ENCODE measurements around the gene UGT1A9. TPM values are rescaled to one million over a fixed set of nuclear protein-coding genes. Genes with fewer than 3 reads are reported as not detected.
"Not testable (repeated sequence)": the region's sequence is repeated elsewhere in the genome, so short reads cannot be mapped to it uniquely, and the experiment has no call there.

The UGT1A9 gene
- polyA plus RNA-seq, 1 of the 3 experiments (the other 2 are of a cell fraction), result not detected

DNA sequence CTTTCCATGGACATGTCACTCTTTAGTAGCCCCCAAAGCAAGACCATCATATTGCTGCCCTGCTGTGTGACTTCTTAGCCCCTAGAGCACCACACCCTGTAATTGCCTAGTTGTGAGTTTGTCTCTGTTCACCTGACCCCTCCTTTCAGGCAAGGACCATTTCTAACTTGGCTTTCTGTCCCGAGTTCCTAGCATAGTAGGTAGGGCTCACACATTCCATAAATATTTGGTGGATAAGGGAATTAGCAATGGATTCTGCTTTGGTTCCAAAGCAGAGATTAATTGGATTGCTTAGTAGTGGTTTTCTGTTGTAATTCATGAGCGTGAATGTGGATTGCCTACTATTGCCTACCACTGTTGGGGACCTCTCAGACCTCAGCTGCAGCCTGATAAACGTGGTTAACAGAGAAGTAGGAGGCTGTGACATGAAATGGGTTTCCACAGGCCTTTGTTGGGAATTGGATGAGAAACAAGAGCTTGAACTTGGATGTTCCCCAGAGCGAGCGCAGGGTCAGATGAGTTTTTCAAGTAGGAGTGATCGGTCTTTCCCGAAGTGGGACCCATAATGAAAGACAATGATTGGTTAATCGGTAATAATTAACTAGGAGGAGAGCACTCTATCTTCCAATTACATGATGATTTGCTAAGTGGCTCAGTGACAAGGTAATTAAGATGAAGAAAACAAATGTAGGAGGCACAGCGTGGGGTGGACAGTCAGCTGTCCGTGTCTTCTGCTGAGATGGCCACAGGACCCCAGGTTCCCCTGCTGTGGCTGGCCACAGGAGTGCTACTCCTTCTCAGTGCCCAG, 75.0 kb downstream of the UGT1A9 start:
- ChIA-PET CTCF (interaction anchor here (1.9 kb wide), 1 partner anchor 35 kb away, joined by 6 read pairs; no protein-coding TSS in a partner anchor), POLR2A (no interaction called here)
- TF ChIP-seq, protein P1, sequence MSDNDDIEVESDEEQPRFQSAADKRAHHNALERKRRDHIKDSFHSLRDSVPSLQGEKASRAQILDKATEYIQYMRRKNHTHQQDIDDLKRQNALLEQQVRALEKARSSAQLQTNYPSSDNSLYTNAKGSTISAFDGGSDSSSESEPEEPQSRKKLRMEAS (IDR thresholded peaks at IDR 0.05; ENCODE audit: low read depth), result no peak
- TF ChIP-seq CTCF (IDR thresholded peaks at IDR 0.05), result no peak
- H3K27ac ChIP-seq (ENCODE audit: low read depth in 2 of 2, low read length in 1 of 2), result no peak overlapping the region
- no peak overlapping the region for H3K4me2 ChIP-seq
- no peaks in the 10 kb centered on the region for H4K20me1 ChIP-seq (ENCODE audit: insufficient read depth)
- no peak overlapping the region for H3K4me3 ChIP-seq (ENCODE audit: low read depth in 2 of 2, low read length in 1 of 2)
- H3K79me2 ChIP-seq (ENCODE audit: insufficient read depth), result no peaks in the 10 kb centered on the region
- H3K36me3 ChIP-seq (replicated peaks in 1 of 2; ENCODE audit: control insufficient read depth in 1 of 2, insufficient read depth in 2 of 2, low read length in 1 of 2), result no peaks in the 10 kb centered on the region
- H3K9me2 ChIP-seq, result no peaks in the 10 kb centered on the region
- H2AFZ ChIP-seq (ENCODE audit: low read depth), result no peak overlapping the region
- 53% methylated on average over 10 of the region's 10 CpGs for WGBS (ENCODE audit: low lambda C conversion rate)
- DNase-seq, result no peak
- no peaks in the 10 kb centered on the region for H3K4me1 ChIP-seq (ENCODE audit: control insufficient read depth in 1 of 2, insufficient read depth in 2 of 2, low read depth in 1 of 2, low read length in 1 of 2)
- H3F3A ChIP-seq (replicated peaks; ENCODE audit: insufficient read depth), result no peaks in the 10 kb centered on the region
- H3K9me3 ChIP-seq, result no peaks in the 10 kb centered on the region
- H3K27me3 ChIP-seq (ENCODE audit: insufficient read depth), result no peaks in the 10 kb centered on the region; the same call in 1 of the 2 replicates
- H3K9ac ChIP-seq, result no peak overlapping the region

- Histone ChIP-seq H3K4me2 (no peak overlapping the region), H3K27me3 (ENCODE audit: insufficient read depth) (no peaks in the 10 kb centered on the region; the same call in 1 of the 2 replicates), H3K9me2 (no peaks in the 10 kb centered on the region), H3K36me3 (replicated peaks in 1 of 2; ENCODE audit: control insufficient read depth in 1 of 2, insufficient read depth in 2 of 2, low read length in 1 of 2) (no peaks in the 10 kb centered on the region), H3K9me3 (no peaks in the 10 kb centered on the region), H3K27ac (ENCODE audit: low read depth in 2 of 2, low read length in 1 of 2) (no peak overlapping the region), H3K4me3 (ENCODE audit: low read depth in 2 of 2, low read length in 1 of 2) (no peak overlapping the region), H3K4me1 (ENCODE audit: control insufficient read depth in 1 of 2, insufficient read depth in 2 of 2, low read depth in 1 of 2, low read length in 1 of 2) (no peaks in the 10 kb centered on the region), H3F3A (replicated peaks; ENCODE audit: insufficient read depth) (no peaks in the 10 kb centered on the region), H2AFZ (ENCODE audit: low read depth) (no peak overlapping the region), H3K79me2 (ENCODE audit: insufficient read depth) (no peaks in the 10 kb centered on the region), H3K9ac (no peak overlapping the region), H4K20me1 (ENCODE audit: insufficient read depth) (no peaks in the 10 kb centered on the region)
- DNase-seq, result no peak
- TF ChIP-seq RXRA (IDR thresholded peaks at IDR 0.05; ENCODE audit: borderline replicate concordance, low read depth), result no peak
- no peak for TF ChIP-seq NFIC (IDR thresholded peaks at IDR 0.05; ENCODE audit: borderline replicate concordance)
- TF ChIP-seq CHD2 (IDR thresholded peaks at IDR 0.05; ENCODE audit: low read length, partially characterized antibody), result no peak
- TF ChIP-seq, protein P1 (IDR thresholded peaks at IDR 0.05; ENCODE audit: low read depth), result no peak
- TF ChIP-seq, protein P2, sequence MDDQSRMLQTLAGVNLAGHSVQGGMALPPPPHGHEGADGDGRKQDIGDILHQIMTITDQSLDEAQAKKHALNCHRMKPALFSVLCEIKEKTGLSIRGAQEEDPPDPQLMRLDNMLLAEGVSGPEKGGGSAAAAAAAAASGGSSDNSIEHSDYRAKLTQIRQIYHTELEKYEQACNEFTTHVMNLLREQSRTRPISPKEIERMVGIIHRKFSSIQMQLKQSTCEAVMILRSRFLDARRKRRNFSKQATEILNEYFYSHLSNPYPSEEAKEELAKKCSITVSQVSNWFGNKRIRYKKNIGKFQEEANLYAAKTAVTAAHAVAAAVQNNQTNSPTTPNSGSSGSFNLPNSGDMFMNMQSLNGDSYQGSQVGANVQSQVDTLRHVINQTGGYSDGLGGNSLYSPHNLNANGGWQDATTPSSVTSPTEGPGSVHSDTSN (IDR thresholded peaks at IDR 0.05), result no peak
- TF ChIP-seq ELF1 (IDR thresholded peaks at IDR 0.05), result no peak
- TF ChIP-seq SMC3 (IDR thresholded peaks at IDR 0.05; ENCODE audit: low read depth, low read length), result no peak
- no peak for TF ChIP-seq FOXJ3 (CRISPR knock-in tag; IDR thresholded peaks at IDR 0.05)
- no peak for TF ChIP-seq CTCF (IDR thresholded peaks at IDR 0.05)
- no peak for TF ChIP-seq JUND (IDR thresholded peaks at IDR 0.05)
- TF ChIP-seq MXI1 (IDR thresholded peaks at IDR 0.05; ENCODE audit: low read depth, low read length), result no peak
- TF ChIP-seq POLR2AphosphoS5 (IDR thresholded peaks at IDR 0.05; ENCODE audit: low read depth, low read length), result no peak
- no peak for TF ChIP-seq RCOR1 (IDR thresholded peaks at IDR 0.05; ENCODE audit: low read length)
- no peak for TF ChIP-seq NRF1 (IDR thresholded peaks at IDR 0.05; ENCODE audit: low read depth, low read length)
- TF ChIP-seq, protein P3, sequence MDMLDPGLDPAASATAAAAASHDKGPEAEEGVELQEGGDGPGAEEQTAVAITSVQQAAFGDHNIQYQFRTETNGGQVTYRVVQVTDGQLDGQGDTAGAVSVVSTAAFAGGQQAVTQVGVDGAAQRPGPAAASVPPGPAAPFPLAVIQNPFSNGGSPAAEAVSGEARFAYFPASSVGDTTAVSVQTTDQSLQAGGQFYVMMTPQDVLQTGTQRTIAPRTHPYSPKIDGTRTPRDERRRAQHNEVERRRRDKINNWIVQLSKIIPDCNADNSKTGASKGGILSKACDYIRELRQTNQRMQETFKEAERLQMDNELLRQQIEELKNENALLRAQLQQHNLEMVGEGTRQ (IDR thresholded peaks at IDR 0.05; ENCODE audit: borderline replicate concordance, low read depth, low read length), result no peak
- 63% methylated on average over 2 of the region's 6 CpGs for WGBS (ENCODE audit: low lambda C conversion rate)
- ChIA-PET POLR2A (no interaction called here), CTCF (interaction anchor here (1.9 kb wide), 1 partner anchor 36 kb away, joined by 6 read pairs; no protein-coding TSS in a partner anchor)
Observed at GRCh38 chr2:233747283-233747544, 75.5 kb downstream of the UGT1A9 start.

- H3K9me3 ChIP-seq; H3K9ac ChIP-seq; H3F3A ChIP-seq (replicated peaks; ENCODE audit: insufficient read depth); POLR2A ChIA-PET; H3K4me2 ChIP-seq; H2AFZ ChIP-seq (ENCODE audit: low read depth); H3K4me3 ChIP-seq (ENCODE audit: low read depth in 2 of 2, low read length in 1 of 2); H3K9me2 ChIP-seq; H3K27ac ChIP-seq (ENCODE audit: low read depth in 2 of 2, low read length in 1 of 2); CTCF ChIA-PET; DNase-seq; H3K36me3 ChIP-seq (replicated peaks in 1 of 2; ENCODE audit: control insufficient read depth in 1 of 2, insufficient read depth in 2 of 2, low read length in 1 of 2); H3K4me1 ChIP-seq (ENCODE audit: control insufficient read depth in 1 of 2, insufficient read depth in 2 of 2, low read depth in 1 of 2, low read length in 1 of 2); H3K79me2 ChIP-seq (ENCODE audit: insufficient read depth); H3K27me3 ChIP-seq (ENCODE audit: insufficient read depth); H4K20me1 ChIP-seq (ENCODE audit: insufficient read depth): not testable (repeated sequence)
- 0% methylated on average over 1 of the region's 2 CpGs for WGBS (ENCODE audit: low lambda C conversion rate)
Observed at GRCh38 chr2:233750689-233751088, 79.0 kb downstream of the UGT1A9 start.
